B cell (primary cell): ENCODE results near the gene SAMD4B. TPM values are rescaled to one million over a fixed set of nuclear protein-coding genes. Genes with fewer than 3 reads are reported as not detected.

Experiments used
- ATAC-seq: fragments of 200-7000 bp; cut with Tn5 transposase; one replicate; pipeline ENCODE4 v1.10.0; 2021; ENCODE audit warnings: low read depth, mild to moderate bottlenecking, moderate number of reproducible peaks, moderate library complexity
- CTCF ChIA-PET: fragments of 350-600 bp; sonication (Branson Sonifier 250); formaldehyde crosslinking; loops from one replicate; lab custom pipeline; 2021; ENCODE audit warnings: antibody characterized with exemption, inconsistent platforms; lab: Charles Lee
- POLR2A ChIA-PET: fragments of 350-600 bp; sonication (Branson Sonifier 250); formaldehyde crosslinking; loops from one replicate; lab custom pipeline; 2021; ENCODE audit warnings: antibody characterized with exemption; lab: Charles Lee
- DNase-seq: peaks from one replicate; pipeline ENCODE4 v3.0.0; 2013
- H2AFZ ChIP-seq: 2 replicates; pipeline ENCODE4 v1.6.1; 2012; ENCODE audit warnings: mild to moderate bottlenecking, low read depth, low read length; ENCODE audit not compliant: insufficient read depth, poor library complexity, severe bottlenecking
- H3K27ac ChIP-seq, 2 donors: 1 replicate in 1 of 2; 2 replicates in 1 of 2; pipeline ENCODE4 v1.5.1; 2012 to 2013; ENCODE audit warnings: low read length in 2 of 2, mild to moderate bottlenecking in 2 of 2, moderate library complexity in 1 of 2
- H3K27me3 ChIP-seq, 4 experiments: fragments of 200-600 bp in 1 of 4; sonication (generic) in 1 of 4; replicated peaks in 1 of 4; 1 replicate in 2 of 4; 2 replicates in 2 of 4; pipeline versions ENCODE4 v1.6.1 to v1.7.0; 2013 to 2016; ENCODE audit warnings: low read length in 3 of 4, mild to moderate bottlenecking in 2 of 4, mixed read lengths in 1 of 4, moderate library complexity in 1 of 4; ENCODE audit not compliant: insufficient read depth in 4 of 4, control insufficient read depth in 3 of 4; ENCODE audit errors: control extremely low read depth in 1 of 4
- H3K36me3 ChIP-seq, 2 experiments: replicated peaks in 1 of 2; 1 replicate in 1 of 2; 2 replicates in 1 of 2; pipeline versions ENCODE4 v1.6.1 to v1.7.1; 2013; ENCODE audit warnings: low read length in 1 of 2; ENCODE audit not compliant: insufficient read depth in 2 of 2, control insufficient read depth in 1 of 2; ENCODE audit errors: control extremely low read depth in 1 of 2, extremely low read depth in 1 of 2
- H3K4me1 ChIP-seq, 2 donors: fragments of 200-600 bp in 1 of 2; sonication (generic) in 1 of 2; 1 replicate in 1 of 2; 2 replicates in 1 of 2; pipeline versions ENCODE4 v1.5.1 to v1.6.1; 2013 to 2017; ENCODE audit warnings: low read length in 2 of 2; ENCODE audit not compliant: control insufficient read depth in 2 of 2, insufficient read depth in 2 of 2
- H3K4me2 ChIP-seq: replicated peaks from 2 replicates; pipeline ENCODE3; 2012; ENCODE audit warnings: mild to moderate bottlenecking, low read depth, low read length; ENCODE audit not compliant: poor library complexity, severe bottlenecking
- H3K4me3 ChIP-seq, 5 experiments: fragments of 200-600 bp in 1 of 5; sonication (generic) in 1 of 5; 1 replicate in 3 of 5; 2 replicates in 2 of 5; pipeline versions ENCODE4 v1.5.1 to v1.7.0; 2011 to 2016; ENCODE audit warnings: low read length in 4 of 5, mild to moderate bottlenecking in 4 of 5, low read depth in 2 of 5, control low read depth in 1 of 5, moderate library complexity in 1 of 5; ENCODE audit not compliant: insufficient read depth in 1 of 5; ENCODE audit errors: control extremely low read depth in 1 of 5, extremely low read depth in 1 of 5
- H3K79me2 ChIP-seq: fragments of 200-600 bp; sonication (generic); one replicate; pipeline ENCODE4 v1.6.0; 2016; ENCODE audit warnings: low read length; ENCODE audit not compliant: control insufficient read depth, insufficient read depth
- H3K9ac ChIP-seq: fragments of 200-600 bp; sonication (generic); 2 replicates; pipeline ENCODE4 v1.6.1; 2017; ENCODE audit warnings: mild to moderate bottlenecking, low read length, moderate library complexity
- H3K9me3 ChIP-seq, 3 donors: one replicate each; pipeline versions ENCODE4 v1.6.1 to v1.7.1; 2013; ENCODE audit warnings: low read length in 2 of 3; ENCODE audit not compliant: control insufficient read depth in 2 of 3, insufficient read depth in 1 of 3; ENCODE audit errors: control extremely low read depth in 1 of 3
- H4K20me1 ChIP-seq: 2 replicates; pipeline ENCODE4 v1.6.0; 2012; ENCODE audit warnings: mild to moderate bottlenecking, low read length; ENCODE audit not compliant: insufficient read depth, control insufficient read depth, poor library complexity, severe bottlenecking
- H3K27ac Mint-ChIP-seq: one replicate; pipeline ENCODE4 v1.8.0; 2021; ENCODE audit warnings: mixed read lengths
- H3K27me3 Mint-ChIP-seq: one replicate; pipeline ENCODE4 v1.8.0; 2021; ENCODE audit warnings: mixed read lengths
- H3K4me1 Mint-ChIP-seq: one replicate; pipeline ENCODE4 v1.8.0; 2021; ENCODE audit warnings: mixed read lengths
- H3K4me3 Mint-ChIP-seq: one replicate; pipeline ENCODE4 v1.8.0; 2021; ENCODE audit warnings: mixed read lengths
- H3K9me3 Mint-ChIP-seq: one replicate; pipeline ENCODE4 v1.8.0; 2022; ENCODE audit warnings: mixed read lengths; ENCODE audit not compliant: insufficient read depth
- EZH2 ChIP-seq: IDR thresholded peaks from 2 replicates; pipeline ENCODE4 v1.6.1; 2012; ENCODE audit warnings: borderline replicate concordance, low read depth, mild to moderate bottlenecking, moderate library complexity, low read length; ENCODE audit not compliant: insufficient read depth, poor library complexity, severe bottlenecking
- WGBS: methylation state at CpG from one replicate; pipeline ENCODE4 v1.1.5; 2013; ENCODE audit warnings: missing lambda C conversion rate; ENCODE audit not compliant: insufficient coverage; 5-methylcytosine and 5-hydroxymethylcytosine counted together
- intact Hi-C: fragments of 100-400 bp; cut with micrococcal nuclease; formaldehyde crosslinking; loops from one replicate; pipeline ENCODE4 v1.10.0; 2022
- polyA plus RNA-seq: library from polyadenylated mRNA; depleted of rRNA; stranded (reverse); fragments of >200 nt; gene quantifications from 2 replicates; pipeline ENCODE4 v1.2.3, GENCODE V29; 2012
- total RNA-seq, 2 donors: library from RNA; stranded (reverse); fragments of 120-200 nt in 1 of 2; gene quantifications; 1 replicate in 1 of 2; 2 replicates in 1 of 2; pipeline versions ENCODE4 v1.2.3 to v1.2.4, GENCODE V29; 2013 to 2022
- TF ChIP-seq, protein P1 (sequence below): fragments of 200-600 bp; IDR thresholded peaks from one replicate; pipeline ENCODE4 v1.8.0; 2022; ENCODE audit warnings: antibody characterized with exemption, mild to moderate bottlenecking

Gene SAMD4B
- total and polyA plus RNA-seq, 2 donors (not counting 1 experiment from before 2014, with no cell fraction given): 87.3 to 90.0 TPM

DNA sequence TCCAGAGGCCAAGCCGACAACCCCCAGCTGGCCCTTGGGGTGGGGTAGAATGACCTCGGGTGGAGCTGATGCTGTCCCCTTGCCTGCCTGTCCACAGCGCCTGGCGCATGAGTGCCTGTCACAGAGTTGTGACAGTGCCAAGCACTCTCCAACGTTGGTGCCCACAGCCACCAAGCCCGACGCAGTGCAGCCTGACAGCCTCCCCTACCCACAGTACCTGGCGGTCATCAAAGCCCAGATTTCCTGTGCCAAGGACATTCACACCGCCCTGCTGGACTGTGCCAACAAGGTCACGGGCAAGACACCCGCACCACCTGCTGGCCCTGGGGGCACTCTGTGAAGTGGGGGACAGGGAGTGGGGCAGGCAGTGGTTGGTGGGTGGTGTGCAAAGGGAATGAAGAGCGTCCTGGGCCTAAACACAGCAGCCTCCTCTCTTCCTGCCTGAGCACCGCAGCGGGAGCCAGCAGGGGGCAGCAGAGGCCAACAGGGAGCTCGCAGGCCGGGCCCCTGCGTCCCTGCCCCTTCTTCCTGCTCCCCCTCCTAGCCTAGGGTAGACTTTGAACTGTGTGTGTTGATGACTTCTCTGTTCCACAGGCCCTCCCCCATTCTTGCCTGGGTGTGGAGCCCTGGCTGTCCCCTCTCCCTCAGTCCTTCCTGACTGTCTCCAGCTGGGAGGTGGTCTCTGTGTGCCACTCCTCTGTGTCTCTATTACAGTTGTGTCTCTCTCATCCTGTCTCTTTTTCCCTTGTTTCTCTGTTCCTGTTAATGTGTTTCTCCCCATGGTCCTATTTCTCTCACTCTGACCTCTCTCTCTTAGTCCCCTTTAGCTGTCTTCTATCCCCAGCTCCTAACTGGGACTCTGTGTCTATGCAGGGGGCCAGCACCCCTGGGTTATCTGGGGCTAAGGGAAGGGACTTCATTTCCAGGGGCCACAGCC lies 55.4 kb downstream of the SAMD4B start:
- H4K20me1 ChIP-seq: peaks cover 19% of the 10 kb centered on the region
- no peak overlapping the region for H2AFZ ChIP-seq
- no peak for TF ChIP-seq EZH2
- TF ChIP-seq, protein P1, sequence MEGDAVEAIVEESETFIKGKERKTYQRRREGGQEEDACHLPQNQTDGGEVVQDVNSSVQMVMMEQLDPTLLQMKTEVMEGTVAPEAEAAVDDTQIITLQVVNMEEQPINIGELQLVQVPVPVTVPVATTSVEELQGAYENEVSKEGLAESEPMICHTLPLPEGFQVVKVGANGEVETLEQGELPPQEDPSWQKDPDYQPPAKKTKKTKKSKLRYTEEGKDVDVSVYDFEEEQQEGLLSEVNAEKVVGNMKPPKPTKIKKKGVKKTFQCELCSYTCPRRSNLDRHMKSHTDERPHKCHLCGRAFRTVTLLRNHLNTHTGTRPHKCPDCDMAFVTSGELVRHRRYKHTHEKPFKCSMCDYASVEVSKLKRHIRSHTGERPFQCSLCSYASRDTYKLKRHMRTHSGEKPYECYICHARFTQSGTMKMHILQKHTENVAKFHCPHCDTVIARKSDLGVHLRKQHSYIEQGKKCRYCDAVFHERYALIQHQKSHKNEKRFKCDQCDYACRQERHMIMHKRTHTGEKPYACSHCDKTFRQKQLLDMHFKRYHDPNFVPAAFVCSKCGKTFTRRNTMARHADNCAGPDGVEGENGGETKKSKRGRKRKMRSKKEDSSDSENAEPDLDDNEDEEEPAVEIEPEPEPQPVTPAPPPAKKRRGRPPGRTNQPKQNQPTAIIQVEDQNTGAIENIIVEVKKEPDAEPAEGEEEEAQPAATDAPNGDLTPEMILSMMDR: peak; percentile 94
- DNase-seq (peak; percentile 92), ATAC-seq (peak; percentile 50)
- no peaks in the 10 kb centered on the region for H3K9me3 Mint-ChIP-seq
- peaks cover 49 to 57% of the 10 kb centered on the region in 2 donors for H3K4me1 ChIP-seq
- no peaks in the 10 kb centered on the region for H3K27me3 Mint-ChIP-seq
- peaks cover 0 to 37% of the 10 kb centered on the region in 2 experiments for H3K36me3 ChIP-seq
- H3K27me3 ChIP-seq: no peaks in the 10 kb centered on the region
- H3K9ac ChIP-seq: peak overlapping the region; percentile 29
- H3K9me3 ChIP-seq: peaks cover 0 to 17% (median 0%) of the 10 kb centered on the region in 3 donors
- H3K4me3 Mint-ChIP-seq: peak overlapping the region; percentile 70
- peaks cover 69% of the 10 kb centered on the region for H3K79me2 ChIP-seq
- peak overlapping the region; percentile 60 for H3K4me2 ChIP-seq
- WGBS: 44% methylated on average over 10 of the region's 17 CpGs
- intact Hi-C loops: loop anchor here (1.0 kb wide), 3 partner anchors 14 to 275 kb away; partner anchors contain the start of gene SUPT5H
- H3K27ac ChIP-seq: peak overlapping the region; percentile 90 to 100
- peaks cover 65% of the 10 kb centered on the region for H3K4me1 Mint-ChIP-seq
- peak overlapping the region in 4 of 5 experiments; percentile 1 to 21 (median 13) for H3K4me3 ChIP-seq
- CTCF ChIA-PET: interaction anchor here (0.6 to 8.9 kb wide), 19 partner anchors 8 to 285 kb away, joined by 3 to 260 read pairs (median 6); partner anchors contain the start of genes EID2B, PLEKHG2, RPS16 and SAMD4B
- H3K27ac Mint-ChIP-seq: peak overlapping the region; percentile 96
- POLR2A ChIA-PET: interaction anchor here (0.6 to 4.1 kb wide), 10 partner anchors 10 to 272 kb away, joined by 3 to 67 read pairs (median 4); partner anchors contain the start of genes PAK4, PLEKHG2, RPS16 and SAMD4B
